Right lung (tissue), 5 donors: ENCODE data around the gene CHGA. TPM values are rescaled to one million over a fixed set of nuclear protein-coding genes. Genes with fewer than 3 reads are reported as not detected.
A peak's percentile ranks its signal among the peaks of the same experiment; 100 is the strongest.

ENCODE experiments used
- DNase-seq, 2 donors: peaks; one replicate each; pipeline ENCODE4 v3.0.0-alpha.2; 2013
- polyA plus RNA-seq, 5 donors: library from polyadenylated mRNA; unstranded; fragments of 120-200 nt; gene quantifications; one replicate each; pipeline versions ENCODE4 v1.2.1 to v1.2.3, GENCODE V29; 2013; ENCODE audit warnings: inconsistent platforms in 1 of 5, low replicate concordance in 1 of 5; ENCODE audit not compliant: insufficient read length in 5 of 5, insufficient read depth in 1 of 5

The CHGA gene
- polyA plus RNA-seq, 5 donors: 2.1 to 3.4 (median 2.4) TPM

DNA sequence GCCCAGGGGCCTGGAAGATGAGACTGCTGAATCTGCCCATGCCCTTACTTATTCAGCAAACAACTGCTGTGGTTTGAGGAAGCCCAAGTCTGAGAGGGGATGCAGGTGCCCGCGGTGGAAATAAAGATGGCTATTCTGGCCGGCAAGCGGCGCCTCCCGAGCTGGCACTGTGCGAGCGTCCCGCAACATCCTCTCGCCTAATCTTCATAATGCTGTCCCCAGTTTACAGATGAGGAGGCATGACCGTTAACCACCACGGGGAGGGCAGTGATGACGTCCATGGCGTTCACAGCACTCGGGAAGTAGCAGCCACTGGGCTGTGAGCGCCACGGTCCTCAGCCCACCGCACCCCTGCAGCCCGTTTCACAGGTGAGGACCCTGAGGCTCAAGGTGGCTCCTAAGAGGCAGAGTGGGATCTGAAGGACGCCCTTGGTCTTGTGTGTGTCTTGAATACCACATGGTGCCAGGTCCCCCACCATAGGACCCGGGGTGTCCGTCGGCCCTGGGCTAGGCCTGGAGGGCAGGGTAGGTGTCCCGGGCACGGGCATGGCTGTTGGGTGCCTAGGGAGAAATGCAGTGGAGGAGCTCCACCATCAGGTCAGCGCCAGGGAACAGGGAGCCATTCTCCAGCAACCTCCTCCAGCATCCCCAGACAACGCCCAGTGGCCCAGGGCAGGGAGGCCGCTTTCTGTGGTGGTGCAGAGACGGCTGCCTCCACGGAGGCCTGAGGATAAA lies 20.2 kb downstream of the CHGA start:
- DNase-seq: no peak

DNA sequence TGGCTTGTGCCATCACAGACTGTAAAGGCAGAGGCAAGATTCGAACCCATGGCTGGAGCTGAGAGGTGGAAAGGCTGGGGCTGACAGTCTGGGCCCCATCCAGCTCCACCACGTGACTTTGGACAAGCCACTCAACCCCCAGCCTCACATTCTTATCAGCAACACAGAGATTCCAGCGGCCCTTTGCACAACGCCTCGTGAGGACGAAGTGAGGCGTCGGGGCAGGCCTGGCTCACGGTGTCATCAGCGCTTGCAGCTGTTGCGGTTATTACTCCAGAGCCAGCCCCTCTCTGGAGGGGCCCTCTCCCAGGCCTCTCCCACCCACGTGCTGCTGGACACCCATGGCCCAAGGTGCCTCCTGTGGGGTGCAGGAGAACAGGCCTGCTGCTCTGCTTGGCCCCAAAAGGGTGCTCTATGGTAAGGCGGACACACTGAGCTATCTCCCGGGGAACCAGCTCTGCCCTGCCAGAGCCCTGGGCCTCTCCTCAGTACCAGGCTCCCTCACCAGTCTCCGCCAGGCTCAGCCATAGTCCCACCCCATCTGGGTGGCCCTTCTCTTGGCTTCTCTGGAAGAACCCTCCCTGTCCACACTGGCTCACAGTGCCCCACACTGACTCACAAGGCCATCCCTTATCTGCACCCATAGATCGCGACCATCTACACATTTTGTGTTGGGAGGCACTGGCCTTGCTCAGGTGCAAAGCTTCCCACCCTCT lies 21.1 kb downstream of the CHGA start:
- DNase-seq: no peak

DNA sequence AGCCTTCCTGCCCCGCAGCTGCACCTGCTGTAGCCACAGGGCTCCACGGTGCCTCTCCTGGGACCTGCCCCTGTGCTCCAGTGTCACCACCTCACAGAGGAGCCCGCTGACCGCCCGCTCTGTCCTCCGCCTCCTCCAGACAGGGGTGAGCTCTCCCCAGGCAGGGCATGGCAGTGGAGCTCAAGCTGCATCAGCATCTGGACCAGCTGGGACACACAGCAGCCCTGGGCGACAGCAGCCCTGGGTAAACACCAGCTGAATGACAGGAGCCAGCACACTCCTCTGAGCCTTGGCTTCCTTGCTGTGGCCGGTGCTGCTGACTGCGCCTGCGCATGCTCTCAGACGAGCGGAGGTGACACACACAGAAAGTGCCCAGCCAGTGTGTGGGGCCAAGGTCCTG lies 22.0 kb downstream of the CHGA start:
- DNase-seq: no peak

DNA sequence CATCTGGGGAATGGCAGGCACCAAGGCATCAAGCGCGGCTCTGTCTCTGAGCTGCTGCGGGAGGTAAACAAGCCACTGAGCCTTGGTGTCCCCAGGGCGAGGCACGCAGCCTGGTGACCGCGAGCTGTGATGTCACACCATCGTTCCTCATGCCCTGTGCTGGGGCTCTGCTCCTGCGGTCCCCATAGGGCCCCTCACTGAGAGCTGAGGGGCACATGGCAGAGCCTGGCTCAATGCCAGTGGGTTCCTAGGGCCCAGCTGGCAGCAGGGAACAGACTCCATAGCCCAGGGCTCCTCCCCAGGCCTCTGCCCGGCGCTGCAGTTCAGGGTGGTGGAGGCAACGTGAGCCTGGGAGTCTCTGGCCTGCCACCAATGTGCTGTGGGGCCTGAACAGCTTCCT lies 22.6 kb downstream of the CHGA start:
- no peak for DNase-seq

DNA sequence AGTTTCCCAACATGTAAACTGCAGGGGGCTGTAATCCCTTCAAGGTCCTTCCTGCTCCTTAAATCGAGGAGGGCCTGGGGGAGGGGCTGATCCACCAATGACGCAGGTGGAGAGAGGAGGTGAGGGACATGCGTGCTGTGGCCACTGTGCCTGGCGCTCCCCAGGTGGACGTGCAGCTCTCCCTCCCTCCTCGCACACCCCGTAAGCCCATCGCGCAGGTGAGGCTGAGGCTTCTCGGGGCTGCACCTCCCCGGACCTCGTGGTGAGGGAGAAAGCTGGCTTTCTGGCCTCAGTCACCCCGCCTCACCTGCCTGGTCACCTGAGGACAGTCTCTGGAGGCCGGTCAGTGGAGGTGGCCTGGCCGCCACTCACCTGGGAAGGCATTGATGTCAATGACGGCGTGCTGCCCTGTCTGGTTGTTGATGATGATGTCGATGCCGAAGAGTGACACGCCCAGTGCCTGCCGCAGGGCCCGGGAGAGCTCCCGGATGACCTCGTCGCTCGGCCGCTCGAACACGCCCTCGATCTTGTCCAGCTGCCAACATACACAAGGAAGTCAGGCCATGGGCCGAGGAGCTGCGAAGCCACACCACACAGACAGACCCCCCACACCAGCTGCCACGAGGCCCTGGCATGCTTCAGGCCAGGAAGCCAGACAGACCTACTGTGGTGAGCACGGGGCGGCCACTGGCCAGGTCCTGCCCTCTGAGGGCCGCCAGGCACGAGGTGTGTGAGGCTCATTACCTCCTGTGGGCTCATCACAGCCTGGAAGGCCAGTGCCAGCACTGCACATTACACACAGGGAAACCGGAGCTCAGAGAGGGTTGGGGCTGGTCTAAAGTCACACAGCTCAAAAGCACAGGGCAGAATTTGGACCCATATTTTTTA lies 23.3 kb downstream of the CHGA start:
- DNase-seq: no peak

DNA sequence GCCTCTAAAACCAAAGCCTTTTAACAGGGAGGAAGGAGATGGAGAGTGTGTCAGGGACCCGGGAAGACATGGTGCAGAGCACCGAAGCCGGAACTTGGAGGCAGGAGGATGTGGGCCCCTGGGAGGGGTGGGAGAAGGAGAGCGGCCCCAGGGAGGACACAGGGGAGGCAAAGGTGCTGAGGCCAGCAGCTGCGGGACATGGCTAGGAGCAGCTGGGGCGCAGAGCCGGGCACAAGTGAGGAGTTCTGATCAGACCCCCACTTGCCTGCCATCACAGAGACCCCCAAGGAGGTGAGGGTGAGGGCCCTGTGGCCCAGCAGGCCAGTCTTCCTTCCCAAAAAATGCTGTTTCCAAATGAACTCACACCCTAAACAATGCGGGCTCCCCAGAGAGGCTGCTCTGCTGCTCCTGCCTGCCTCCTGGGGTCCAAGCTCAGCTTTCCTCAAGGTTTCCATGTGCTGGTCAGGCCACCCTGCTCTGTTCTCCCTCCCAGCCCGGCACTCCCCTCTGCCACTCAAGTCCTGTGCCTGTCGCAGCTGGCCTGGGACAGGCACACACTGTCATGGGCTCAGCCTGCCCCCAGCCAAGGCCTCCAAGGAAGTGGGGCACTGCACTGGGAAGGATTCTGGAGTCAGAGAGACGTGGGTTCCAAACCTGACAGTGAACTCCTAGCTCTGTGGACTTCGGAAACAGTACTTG lies 24.0 kb downstream of the CHGA start:
- no peak for DNase-seq

DNA sequence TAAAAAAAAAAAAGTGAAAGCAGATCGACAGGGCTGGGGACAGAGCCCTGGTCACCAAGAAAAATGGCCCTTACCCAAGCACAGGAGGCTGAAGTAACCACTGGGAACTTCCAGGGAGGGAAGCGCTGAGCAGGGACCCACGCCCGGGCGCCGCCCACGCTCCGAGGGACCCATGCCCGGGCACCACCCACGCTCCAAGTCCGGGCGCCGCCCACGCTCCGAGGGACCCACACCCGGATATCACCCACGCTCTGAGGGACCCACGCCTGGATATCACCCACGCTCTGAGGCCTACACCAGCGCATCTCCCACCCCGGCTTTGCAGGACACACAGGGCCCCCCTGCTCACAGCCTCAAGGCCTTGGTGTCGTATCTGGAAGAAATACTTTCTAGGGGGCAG lies 25.7 kb downstream of the CHGA start:
- DNase-seq: no peak

DNA sequence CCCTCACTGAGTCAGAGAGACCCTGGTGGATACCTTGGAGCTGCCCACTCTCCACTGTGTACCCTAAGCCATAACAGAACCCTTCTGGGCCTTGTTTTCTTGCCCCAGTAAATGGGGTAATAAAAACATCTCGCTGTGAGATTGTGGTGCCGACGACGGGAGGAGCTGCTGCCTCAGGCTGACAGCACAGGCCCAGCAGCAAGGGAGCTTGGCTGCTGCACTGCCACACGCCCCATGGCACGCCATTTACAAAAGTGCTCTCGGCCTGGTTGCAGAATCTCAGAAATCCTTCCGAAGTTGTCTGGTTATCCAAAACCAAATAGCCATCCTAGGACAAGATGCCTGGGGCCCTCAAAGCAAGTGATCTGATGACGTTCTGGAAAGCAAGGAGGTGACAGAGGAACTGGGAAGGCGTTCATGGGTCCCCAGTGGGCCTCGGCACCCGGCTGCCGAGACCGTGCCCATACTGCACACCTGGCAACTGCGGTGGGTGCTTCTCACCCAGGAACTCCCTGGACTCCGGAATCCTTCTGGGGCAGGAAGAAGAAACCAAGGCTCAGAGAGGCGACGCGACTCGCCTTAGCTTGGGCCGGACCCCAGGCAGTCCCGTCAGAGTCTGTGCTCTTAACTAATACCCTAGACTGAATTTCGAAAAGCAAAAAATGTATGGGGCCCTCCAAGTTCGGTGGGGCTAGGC lies 26.7 kb downstream of the CHGA start:
- DNase-seq: no peak

DNA sequence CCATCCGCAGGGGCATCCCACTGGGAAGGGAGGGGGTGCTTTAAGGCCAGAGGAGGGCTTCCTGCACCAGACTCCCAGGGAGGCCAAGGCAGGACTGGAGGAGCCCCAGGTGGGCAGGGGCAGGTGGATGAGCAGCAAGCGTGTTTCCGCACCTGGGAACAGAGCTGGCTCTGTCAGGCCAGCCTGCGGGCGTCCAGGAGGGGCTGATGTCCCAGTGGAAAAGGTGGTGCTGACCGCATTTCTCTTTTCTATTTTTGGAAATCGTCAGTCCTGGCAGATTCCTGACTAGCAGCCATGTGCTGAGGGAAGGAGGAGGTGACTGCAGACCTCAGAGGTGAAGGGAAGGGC lies 27.2 kb downstream of the CHGA start:
- DNase-seq: no peak

DNA sequence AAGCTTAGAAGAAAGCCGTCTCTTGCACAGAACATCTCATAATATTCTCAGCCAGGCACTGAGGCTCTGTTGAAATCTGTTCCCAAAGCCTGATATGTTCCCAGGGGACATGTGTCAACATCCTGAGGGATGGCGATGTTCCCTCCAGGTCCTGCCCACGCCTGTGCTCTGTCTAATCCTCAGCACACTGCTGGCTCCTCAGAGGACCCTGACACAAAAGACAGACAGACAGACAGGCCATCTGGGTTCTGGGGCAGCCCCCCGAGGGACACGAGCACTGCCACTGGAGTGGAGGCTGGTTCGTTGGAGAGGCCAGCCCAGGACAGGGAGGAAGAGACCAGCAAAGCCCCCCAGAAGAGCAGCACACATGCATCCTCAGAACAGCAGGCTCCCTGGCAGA lies 27.8 kb downstream of the CHGA start:
- no peak for DNase-seq

DNA sequence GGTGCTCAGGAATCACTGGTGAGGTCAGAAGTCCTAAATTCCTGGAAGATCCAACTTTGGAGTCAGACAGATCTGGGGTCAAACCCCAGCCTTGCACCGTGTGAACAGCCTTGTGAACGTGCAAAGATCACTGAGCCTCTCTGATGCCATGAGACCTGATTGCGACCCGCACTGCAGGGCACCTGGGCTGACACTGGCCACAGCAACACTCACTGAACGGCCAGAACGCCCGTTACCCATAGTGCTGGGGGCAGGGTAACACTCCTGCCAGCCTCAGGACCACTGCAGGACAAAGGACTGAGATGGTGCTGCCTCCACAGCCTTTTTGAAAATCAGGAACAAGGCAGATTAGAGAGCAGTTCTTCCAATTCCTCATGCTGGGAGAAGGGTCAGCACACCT lies 28.3 kb downstream of the CHGA start:
- DNase-seq: no peak

DNA sequence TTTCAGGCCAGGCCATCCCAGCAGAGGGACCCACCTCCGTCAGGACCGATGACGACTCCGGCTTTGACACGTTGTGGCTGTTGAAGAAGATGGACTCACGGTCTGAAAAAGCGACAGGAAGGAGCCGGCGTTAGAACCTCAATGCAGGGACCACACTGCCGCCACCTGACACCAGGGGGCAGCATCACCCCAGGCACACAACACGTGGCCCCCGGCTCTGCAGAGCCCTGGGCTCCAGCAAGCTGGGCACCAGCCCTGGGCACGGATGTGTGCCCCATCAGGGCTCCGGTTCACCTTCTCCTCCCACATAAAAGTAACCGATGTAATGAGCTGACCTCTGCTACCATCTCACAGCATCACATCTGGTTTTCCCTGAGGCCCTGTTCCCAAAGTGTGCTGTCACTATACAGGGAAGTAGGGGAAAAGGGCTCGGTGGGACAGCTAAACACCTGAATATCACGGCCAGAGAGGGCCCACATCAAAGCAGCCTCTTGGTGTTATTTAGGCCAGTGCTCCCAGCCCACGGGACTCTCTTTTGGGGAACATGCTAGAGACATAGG lies 29.0 kb downstream of the CHGA start:
- peak; percentile 37 to 61 for DNase-seq

DNA sequence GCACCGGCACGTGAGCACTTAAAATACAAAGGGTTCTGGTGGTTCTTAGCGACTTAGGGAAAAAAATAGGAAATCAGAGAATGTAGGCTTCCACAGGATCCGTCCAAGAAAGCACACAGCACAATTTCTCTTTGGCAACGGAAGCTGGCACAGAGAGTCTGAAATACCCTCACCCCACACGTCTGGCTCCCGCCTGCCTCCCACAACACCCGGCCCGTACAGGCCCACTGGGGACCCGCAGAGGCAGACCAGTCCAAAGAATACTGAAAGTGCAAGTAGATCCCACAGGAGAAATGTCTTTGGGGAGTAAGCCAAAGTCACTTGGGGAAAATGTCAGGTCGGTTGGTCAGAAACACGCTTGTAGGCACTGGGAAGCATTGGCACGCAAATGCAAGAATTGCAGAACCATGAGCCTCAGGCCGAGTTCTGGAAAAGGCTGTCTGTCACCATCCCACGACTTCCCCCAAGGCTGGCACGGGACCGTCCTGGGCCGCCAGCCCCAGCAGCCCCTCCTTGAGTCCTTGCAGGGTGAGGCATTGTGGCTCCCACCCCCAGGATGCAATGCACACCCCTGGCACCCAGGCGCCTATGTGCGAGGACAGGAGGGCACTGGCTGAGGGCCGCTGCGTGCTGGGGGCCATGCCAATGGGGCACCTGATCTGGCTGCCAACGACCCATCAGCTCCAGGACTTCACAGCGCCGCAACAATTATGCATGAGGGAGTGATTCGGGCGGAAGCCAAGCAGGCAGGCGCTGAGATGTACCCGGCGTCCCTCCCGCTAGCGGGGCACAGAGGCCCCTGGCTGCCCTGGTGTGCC lies 29.7 kb downstream of the CHGA start:
- DNase-seq: no peak

DNA sequence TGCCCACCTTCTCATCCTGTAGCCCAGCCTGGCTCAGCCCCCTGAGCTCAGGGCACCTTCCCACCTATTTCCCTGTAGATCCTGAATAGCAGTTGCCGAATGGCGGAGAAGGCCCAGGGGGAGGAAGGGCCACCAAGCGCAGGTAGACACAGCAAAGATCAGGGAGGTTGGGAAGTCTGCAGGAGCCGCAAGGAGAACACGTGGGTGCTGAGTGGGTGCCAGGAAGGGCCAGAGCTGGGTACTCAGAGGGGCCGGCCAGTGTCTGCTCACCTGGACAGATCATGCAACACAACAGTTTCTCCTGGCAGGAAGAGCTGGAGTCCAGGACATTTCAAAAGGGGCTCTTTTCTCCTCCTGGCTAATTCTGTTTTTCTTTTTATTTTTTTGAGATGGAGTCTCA lies 30.6 kb downstream of the CHGA start:
- no peak for DNase-seq

DNA sequence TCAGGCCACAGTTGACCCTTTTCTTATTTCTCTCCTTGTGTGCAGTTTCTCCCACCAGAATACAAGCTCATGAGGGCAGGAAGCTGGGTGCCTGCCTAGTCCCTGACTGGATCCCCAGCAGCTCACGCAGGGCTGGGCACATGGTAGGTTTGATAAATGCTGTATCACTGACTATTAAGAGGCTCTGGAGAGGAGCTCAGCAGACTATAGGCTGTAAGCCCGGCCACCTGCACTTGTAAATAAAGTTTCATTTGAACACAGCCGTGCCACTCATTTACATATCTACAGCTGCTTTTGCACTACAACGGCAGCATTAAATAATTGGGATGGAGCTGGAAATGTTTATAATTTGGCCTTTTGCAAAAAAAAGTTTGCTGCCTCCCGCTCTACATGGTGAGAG lies 32.0 kb downstream of the CHGA start:
- no peak for DNase-seq

DNA sequence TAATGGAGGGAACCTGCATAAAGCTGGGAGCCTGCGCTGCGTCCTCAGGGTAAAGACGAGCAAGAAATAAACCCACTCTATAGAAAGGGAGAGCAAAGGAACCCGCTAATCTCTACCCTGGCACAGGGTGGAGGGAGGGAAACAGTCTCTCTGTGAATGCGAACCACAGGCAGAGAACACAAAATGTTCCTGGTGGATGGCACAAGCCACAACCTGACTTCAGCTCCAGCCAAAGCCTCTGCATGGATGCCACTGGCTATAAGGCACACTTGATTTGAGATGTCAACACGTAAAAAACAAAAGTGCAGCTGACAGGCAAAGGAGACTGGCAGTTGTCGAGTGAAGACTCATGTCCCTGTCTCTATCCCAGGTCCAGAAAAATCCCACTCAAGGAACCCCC lies 32.4 kb downstream of the CHGA start:
- DNase-seq: no peak

DNA sequence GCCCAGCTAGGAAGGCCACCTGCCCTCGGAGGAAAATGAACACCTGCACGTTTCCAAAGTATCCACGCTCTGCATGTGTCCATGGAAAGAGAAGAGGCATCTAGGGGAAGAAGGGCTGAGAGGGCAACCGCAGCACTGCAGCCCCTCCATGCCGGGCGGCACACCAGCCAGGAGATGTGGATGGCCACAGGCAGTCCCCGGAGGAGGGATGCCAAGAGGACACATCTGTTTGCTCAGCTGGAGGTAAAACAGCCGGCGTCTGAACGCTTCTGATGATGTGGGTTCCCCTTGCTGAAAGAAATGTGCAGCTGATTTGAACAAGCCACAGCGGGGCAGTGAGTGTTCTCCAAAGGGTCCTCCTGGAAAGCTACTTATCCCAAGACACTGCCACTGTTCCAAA lies 34.0 kb downstream of the CHGA start:
- DNase-seq: no peak

DNA sequence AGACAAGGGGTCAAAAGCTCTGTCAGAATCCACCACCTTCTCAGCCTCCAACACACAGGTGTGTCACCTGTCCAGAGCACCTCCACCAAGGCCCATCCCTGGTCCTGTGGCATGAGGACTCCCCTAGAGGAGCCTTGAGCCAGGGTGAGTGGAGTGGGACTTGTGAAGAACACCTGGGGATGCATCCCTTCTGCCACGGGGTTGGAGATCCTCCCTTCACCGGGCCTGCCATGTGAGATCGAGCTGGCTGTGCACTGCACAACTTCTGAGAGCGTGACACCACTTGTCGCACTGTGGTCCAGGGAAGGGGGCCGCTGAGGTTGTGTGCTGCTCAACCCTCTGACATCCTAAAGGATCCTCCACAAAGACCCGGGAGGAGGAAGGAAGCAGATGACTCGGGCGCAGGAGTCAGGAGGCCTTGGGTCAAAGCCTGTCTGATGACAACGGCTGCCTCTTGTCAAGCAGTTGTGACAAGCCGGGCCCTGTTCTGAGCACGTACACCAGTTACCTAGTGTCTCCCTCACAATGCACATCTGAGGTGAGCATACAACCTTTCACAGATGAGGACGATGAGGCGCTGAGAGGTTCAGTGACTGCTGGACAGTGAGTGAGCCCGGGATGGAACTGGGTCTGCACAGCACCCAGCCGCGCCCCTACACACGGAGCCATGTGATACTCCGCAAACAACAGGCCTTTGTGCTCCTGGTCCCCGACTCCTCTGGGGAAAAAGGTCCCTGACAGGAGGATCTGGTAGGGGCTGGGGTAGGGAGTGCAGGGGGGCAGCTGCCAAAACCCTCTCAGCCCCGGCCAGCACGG lies 35.6 kb downstream of the CHGA start:
- no peak for DNase-seq

DNA sequence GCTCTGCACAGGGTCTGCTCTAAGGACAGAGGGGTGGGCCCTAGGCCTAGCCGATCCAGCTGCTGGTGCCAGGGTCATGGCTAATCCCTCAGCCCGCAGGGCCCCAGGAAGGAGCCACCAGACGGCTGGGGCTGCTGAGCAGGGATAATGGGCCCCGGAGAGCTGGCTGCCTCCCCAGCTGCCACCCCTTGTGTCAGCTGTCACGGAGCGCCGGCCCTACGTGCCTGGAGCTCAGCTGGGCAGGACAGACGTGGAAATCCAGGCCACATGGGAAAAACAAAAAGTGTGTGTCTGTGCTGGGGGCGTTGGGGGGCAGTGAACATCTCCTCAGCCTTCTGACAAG lies 36.2 kb downstream of the CHGA start:
- DNase-seq: no peak
